Progenitor cell of endocrine pancreas (in vitro differentiated cells): Measurements from ENCODE around the gene LCP2. TPM values are rescaled to one million over a fixed set of nuclear protein-coding genes. Genes with fewer than 3 reads are reported as not detected.

Experiments
- DNase-seq: peaks from one replicate; pipeline ENCODE4 v3.0.0; 2021; ENCODE audit warnings: low spot score; ENCODE audit not compliant: unreplicated experiment
- H3K27ac Mint-ChIP-seq: 2 replicates; pipeline ENCODE4 v1.8.0; 2021; ENCODE audit warnings: mild to moderate bottlenecking, moderate library complexity, mixed read lengths
- H3K27me3 Mint-ChIP-seq: 2 replicates; pipeline ENCODE4 v1.8.0; 2021; ENCODE audit warnings: mixed read lengths
- H3K36me3 Mint-ChIP-seq: 2 replicates; pipeline ENCODE4 v1.8.0; 2022; ENCODE audit warnings: mixed read lengths; ENCODE audit not compliant: insufficient read depth
- H3K4me1 Mint-ChIP-seq: 2 replicates; pipeline ENCODE4 v1.8.0; 2021; ENCODE audit warnings: low read depth, mixed read lengths
- H3K4me3 Mint-ChIP-seq: 2 replicates; pipeline ENCODE4 v1.8.0; 2021; ENCODE audit warnings: low read depth, mild to moderate bottlenecking, moderate library complexity, mixed read lengths
- H3K9me3 Mint-ChIP-seq: 2 replicates; pipeline ENCODE4 v1.8.0; 2021; ENCODE audit warnings: low read depth, mixed read lengths
- total RNA-seq: library from RNA; stranded (reverse); gene quantifications from 2 replicates; pipeline ENCODE4 v1.2.1, GENCODE V29; 2021
- TF ChIP-seq, protein P1 (sequence below): fragments of 200-600 bp; sonication (generic); IDR thresholded peaks from one replicate; pipeline ENCODE4 v1.5.0; 2021; ENCODE audit warnings: antibody characterized with exemption, mild to moderate bottlenecking; ENCODE audit not compliant: unreplicated experiment

Gene LCP2
- total RNA-seq, 1 donor from 2014 or later = not detected

DNA sequence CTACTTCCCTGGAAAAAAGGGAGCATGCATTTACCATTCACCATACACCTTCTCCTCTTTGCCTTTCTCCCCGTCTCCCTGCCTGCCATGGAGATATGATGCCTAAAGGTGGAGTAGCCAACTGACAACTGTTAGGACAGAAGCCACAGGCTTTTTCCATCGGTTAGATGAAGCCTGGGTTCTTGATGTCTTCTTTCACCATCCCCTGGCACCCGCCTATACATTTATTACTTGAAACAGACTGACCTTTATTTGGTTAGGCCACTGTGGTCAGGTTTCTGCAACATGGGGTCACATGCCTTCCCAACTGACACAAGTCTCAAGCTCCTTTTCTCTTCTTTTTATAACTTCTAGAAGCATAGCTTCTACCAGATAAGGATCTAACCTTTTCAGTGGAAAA lies 7.1 kb downstream of the LCP2 start:
- Mint-ChIP-seq H3K27ac (no peak overlapping the region), H3K27me3 (peaks cover 31% of the 10 kb centered on the region), H3K4me1 (no peaks in the 10 kb centered on the region), H3K9me3 (peaks cover 10% of the 10 kb centered on the region), H3K4me3 (no peak overlapping the region), H3K36me3 (no peaks in the 10 kb centered on the region)
- TF ChIP-seq, protein P1, sequence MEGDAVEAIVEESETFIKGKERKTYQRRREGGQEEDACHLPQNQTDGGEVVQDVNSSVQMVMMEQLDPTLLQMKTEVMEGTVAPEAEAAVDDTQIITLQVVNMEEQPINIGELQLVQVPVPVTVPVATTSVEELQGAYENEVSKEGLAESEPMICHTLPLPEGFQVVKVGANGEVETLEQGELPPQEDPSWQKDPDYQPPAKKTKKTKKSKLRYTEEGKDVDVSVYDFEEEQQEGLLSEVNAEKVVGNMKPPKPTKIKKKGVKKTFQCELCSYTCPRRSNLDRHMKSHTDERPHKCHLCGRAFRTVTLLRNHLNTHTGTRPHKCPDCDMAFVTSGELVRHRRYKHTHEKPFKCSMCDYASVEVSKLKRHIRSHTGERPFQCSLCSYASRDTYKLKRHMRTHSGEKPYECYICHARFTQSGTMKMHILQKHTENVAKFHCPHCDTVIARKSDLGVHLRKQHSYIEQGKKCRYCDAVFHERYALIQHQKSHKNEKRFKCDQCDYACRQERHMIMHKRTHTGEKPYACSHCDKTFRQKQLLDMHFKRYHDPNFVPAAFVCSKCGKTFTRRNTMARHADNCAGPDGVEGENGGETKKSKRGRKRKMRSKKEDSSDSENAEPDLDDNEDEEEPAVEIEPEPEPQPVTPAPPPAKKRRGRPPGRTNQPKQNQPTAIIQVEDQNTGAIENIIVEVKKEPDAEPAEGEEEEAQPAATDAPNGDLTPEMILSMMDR = no peak
- DNase-seq = no peak

DNA sequence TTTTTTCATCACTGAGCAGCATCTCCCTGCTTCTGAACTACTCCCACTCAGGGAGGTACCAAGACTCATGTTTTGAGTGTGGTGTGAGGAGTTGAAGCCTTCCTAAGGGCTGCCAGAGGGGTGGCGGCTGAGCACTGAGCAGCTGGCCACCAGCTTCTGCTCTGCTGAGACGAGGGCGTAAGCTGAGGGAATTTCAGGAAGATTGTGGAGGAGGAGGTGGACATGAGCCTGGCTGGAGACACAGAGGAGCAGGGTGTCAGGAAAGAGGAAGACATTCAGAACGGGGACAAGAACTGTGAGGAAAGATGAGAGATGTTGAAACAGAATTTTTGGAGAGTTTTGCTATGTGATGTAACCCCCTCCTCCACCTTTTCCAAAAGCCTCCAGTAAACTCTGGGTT lies 7.8 kb downstream of the LCP2 start:
- Mint-ChIP-seq H3K9me3 (peaks cover 10% of the 10 kb centered on the region), H3K27ac (no peak overlapping the region), H3K27me3 (peaks cover 31% of the 10 kb centered on the region), H3K4me3 (no peak overlapping the region), H3K4me1 (no peaks in the 10 kb centered on the region), H3K36me3 (no peaks in the 10 kb centered on the region)
- no peak for DNase-seq
- TF ChIP-seq, protein P1 = no peak

DNA sequence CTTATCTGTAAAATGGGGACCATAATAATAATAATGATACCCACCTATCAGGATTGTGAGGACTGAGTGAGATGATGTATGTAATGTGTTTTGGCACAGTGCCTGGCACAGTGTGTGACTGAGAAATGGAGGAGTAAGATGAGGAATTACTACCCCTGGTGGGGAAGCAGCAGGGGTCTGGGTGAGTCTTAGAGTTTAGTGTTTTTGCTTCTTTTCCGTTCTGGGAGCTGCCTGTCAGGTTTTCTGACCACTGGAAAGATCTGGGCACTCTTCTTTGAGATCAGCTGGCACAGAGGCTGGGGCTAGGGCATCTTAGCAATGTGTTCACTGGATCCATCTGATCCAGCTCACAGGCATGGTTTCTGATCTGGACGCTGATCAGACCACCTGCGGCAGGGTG lies 8.5 kb downstream of the LCP2 start:
- Mint-ChIP-seq H3K36me3 (no peaks in the 10 kb centered on the region), H3K4me1 (no peaks in the 10 kb centered on the region), H3K27me3 (peaks cover 29% of the 10 kb centered on the region), H3K9me3 (peaks cover 14% of the 10 kb centered on the region), H3K4me3 (no peak overlapping the region), H3K27ac (no peak overlapping the region)
- no peak for DNase-seq
- TF ChIP-seq, protein P1 = no peak

DNA sequence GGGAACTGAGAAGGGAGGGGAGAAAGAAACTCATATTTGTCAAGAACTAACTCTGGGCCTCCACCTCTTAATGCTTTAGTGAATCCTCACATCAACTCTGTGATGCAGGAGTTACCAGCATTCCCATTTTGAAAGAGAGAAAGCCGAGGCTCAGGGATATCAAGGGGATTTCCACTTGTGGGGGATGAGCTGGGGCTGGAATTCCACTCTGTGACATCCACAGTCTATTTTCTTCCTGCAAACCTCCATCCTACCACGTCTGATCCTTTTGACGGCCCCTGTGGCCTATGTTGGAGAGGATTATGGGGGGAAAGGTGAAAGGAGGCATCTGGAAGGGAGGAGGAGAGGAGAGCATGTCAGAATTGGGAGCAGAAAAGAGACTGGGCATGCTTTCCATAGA lies 9.0 kb downstream of the LCP2 start:
- H3K9me3 Mint-ChIP-seq = peaks cover 14% of the 10 kb centered on the region
- TF ChIP-seq, protein P1 = no peak
- no peak for DNase-seq
- H3K27me3 Mint-ChIP-seq = peaks cover 33% of the 10 kb centered on the region
- no peak overlapping the region for H3K27ac Mint-ChIP-seq
- H3K36me3 Mint-ChIP-seq = no peaks in the 10 kb centered on the region
- H3K4me3 Mint-ChIP-seq = no peak overlapping the region
- no peaks in the 10 kb centered on the region for H3K4me1 Mint-ChIP-seq

DNA sequence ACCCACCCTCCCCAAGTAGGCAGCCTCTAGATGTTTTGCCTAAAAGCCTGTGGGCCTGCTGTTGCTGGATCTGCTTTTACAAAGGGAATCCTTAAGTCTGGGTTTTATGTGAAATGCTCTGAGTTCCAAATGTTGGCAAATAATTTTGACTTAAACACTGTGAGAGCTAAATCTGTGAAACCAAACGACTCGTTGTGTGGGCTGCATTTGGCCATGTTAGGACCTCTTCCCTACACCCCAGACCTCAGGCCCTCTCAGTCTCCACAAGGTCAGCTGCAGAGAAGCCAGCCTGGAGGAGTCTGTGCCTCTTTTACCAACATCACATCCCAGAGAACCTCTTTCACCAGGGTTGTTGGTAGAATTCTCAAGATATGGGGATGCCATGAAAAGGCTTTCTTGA lies 9.4 kb downstream of the LCP2 start:
- peaks cover 14% of the 10 kb centered on the region for H3K9me3 Mint-ChIP-seq
- peaks cover 36% of the 10 kb centered on the region for H3K27me3 Mint-ChIP-seq
- no peaks in the 10 kb centered on the region for H3K36me3 Mint-ChIP-seq
- DNase-seq = no peak
- no peak overlapping the region for H3K27ac Mint-ChIP-seq
- no peak overlapping the region for H3K4me3 Mint-ChIP-seq
- H3K4me1 Mint-ChIP-seq = no peaks in the 10 kb centered on the region
- TF ChIP-seq, protein P1 = no peak
